Prostate gland (tissue), 2 donors: ENCODE results near the gene ZDHHC23. TPM values are rescaled to one million over a fixed set of nuclear protein-coding genes. Genes with fewer than 3 reads are reported as not detected.

Source experiments
- DNase-seq: peaks from one replicate; pipeline ENCODE4 v3.0.0-alpha.2; 2019; ENCODE audit warnings: low spot score
- H3K27ac ChIP-seq, 2 donors: fragments of 200-600 bp; sonication (generic); 2 replicates each; pipeline ENCODE4 v1.5.1; 2017 to 2019
- H3K27me3 ChIP-seq: fragments of 200-600 bp; sonication (generic); replicated peaks from 2 replicates; pipeline ENCODE4 v1.5.1; 2019; ENCODE audit not compliant: insufficient read depth
- H3K36me3 ChIP-seq, 2 donors: fragments of 200-600 bp; sonication (generic); 1 replicate in 1 of 2; 2 replicates in 1 of 2; pipeline versions ENCODE4 v1.5.1 to v1.8.1; 2017 to 2019
- H3K4me1 ChIP-seq: fragments of 200-600 bp; sonication (generic); replicated peaks from 2 replicates; pipeline ENCODE4 v1.5.1; 2019
- H3K4me3 ChIP-seq, 2 donors: fragments of 200-600 bp; sonication (generic); 2 replicates each; pipeline ENCODE4 v1.5.1; 2017 to 2019
- H3K9me3 ChIP-seq: fragments of 200-600 bp; sonication (generic); 2 replicates; pipeline ENCODE4 v1.5.1; 2017
- CTCF ChIP-seq, 4 experiments: fragments of 200-600 bp in 2 of 4; fragments of 450-650 bp in 2 of 4; sonication (generic) in 2 of 4; IDR thresholded peaks; 1 replicate in 3 of 4; 2 replicates in 1 of 4; pipeline ENCODE4 v1.5.1; 2016 to 2019; ENCODE audit warnings: antibody characterized with exemption in 4 of 4, mild to moderate bottlenecking in 2 of 4, moderate library complexity in 2 of 4
- POLR2A ChIP-seq: fragments of 450-650 bp; IDR thresholded peaks from one replicate; pipeline ENCODE4 v1.6.1; 2016; ENCODE audit warnings: antibody characterized with exemption, mild to moderate bottlenecking
- POLR2AphosphoS5 ChIP-seq: sonication (generic); formaldehyde crosslinking; IDR thresholded peaks from one replicate; pipeline ENCODE4 v1.6.1; 2017; ENCODE audit warnings: antibody characterized with exemption
- WGBS: methylation state at CpG from one replicate; pipeline ENCODE4 v1.1.5; 2018; 5-methylcytosine and 5-hydroxymethylcytosine counted together
- intact Hi-C: fragments of 100-400 bp; cut with DNase I; formaldehyde crosslinking; loops from one replicate; pipeline ENCODE4 v1.14.2; 2022
- total RNA-seq, 2 donors: library from RNA; depleted of rRNA; stranded (reverse); fragments of >200 nt; gene quantifications; one replicate each; pipeline ENCODE4 v1.1.0, GENCODE V29; 2016

Gene ZDHHC23
- total RNA-seq, 2 donors from 2014 or later, result 4.2 to 10.1 TPM

- H3K4me1 ChIP-seq, result no peaks in the 10 kb centered on the region
- H3K27ac ChIP-seq, result peak overlapping the region in 1 of 2 donors; percentile 29
- intact Hi-C loops, result loop anchor here (5.0 kb wide), 1 partner anchor 75 kb away; the partner anchor contains the start of gene GRAMD1C
- peak; percentile 64 for DNase-seq
- H3K4me3 ChIP-seq, result no peak overlapping the region
- no peaks in the 10 kb centered on the region for H3K9me3 ChIP-seq
- H3K36me3 ChIP-seq, result no peaks in the 10 kb centered on the region
- WGBS, result 60% methylated on average over 3 of the region's 3 CpGs
- H3K27me3 ChIP-seq, result no peaks in the 10 kb centered on the region
- TF ChIP-seq POLR2AphosphoS5 (peak; percentile 56), POLR2A (no peak), CTCF (IDR thresholded peaks at IDR 0.05) (peak in 3 of 4 experiments; percentile 71 to 82 (median 76))
These were observed 35.1 kb upstream of the ZDHHC23 start for GRCh38 chr3:113912552-113913236.

DNA sequence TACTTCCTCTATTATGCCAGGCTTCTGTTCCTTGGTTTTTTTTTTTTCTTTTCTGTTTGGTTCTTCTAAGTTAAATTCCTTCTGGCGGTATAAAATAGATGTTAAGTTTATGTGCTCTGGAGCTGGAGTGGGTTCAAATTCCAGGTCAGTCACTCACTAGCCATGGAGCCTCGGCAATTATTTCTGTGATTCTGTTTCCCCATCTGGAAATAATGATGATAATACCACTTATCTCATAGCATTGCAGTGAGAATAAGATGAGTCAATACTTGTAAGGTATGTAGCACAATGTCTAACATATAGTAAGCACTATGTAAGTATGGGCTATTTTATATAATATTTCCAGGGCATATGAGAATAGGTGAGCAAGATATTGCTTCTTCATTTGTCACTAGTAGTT is 33.2 kb upstream of the ZDHHC23 start:
- intact Hi-C loops, result loop anchor here (5.0 kb wide), 1 partner anchor 77 kb away; the partner anchor contains the start of gene GRAMD1C
- Histone ChIP-seq H3K4me1 (no peaks in the 10 kb centered on the region), H3K4me3 (no peak overlapping the region), H3K36me3 (no peaks in the 10 kb centered on the region), H3K27me3 (no peaks in the 10 kb centered on the region), H3K27ac (no peak overlapping the region), H3K9me3 (no peaks in the 10 kb centered on the region)
- no peak for DNase-seq
- 45% methylated on average over 2 of the region's 2 CpGs for WGBS
- TF ChIP-seq POLR2AphosphoS5 (no peak), POLR2A (no peak), CTCF (IDR thresholded peaks at IDR 0.05) (no peak)

DNA sequence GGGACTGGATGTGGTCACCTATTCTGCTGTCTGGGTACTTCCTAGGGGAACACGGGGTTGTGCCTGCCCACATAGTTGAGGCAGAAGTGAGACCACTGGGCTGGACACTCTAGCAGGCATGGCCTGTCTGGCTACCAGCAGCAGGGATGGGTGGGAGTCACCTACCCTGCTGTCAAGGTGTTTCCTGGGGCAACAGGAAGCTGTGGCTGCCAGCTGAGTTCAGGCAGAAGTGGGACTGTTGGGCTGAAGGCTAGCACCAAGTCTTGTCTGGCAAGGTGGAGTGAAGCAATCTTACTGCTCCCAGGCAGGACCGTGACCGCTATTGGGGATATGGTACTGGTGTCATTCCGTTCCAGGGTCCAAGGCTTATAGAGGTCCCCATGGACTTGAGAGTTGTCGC is 20.3 kb upstream of the ZDHHC23 start:
- WGBS, result 84% methylated on average over 5 of the region's 5 CpGs
- TF ChIP-seq CTCF (IDR thresholded peaks at IDR 0.05) (no peak), POLR2AphosphoS5 (no peak), POLR2A (no peak)
- no peaks in the 10 kb centered on the region for H3K4me1 ChIP-seq
- no peak overlapping the region for H3K4me3 ChIP-seq
- no peaks in the 10 kb centered on the region for H3K27me3 ChIP-seq
- intact Hi-C loops, result no loop called here
- H3K27ac ChIP-seq, result no peak overlapping the region
- no peak for DNase-seq
- H3K36me3 ChIP-seq, result no peaks in the 10 kb centered on the region
- no peaks in the 10 kb centered on the region for H3K9me3 ChIP-seq

- Histone ChIP-seq H3K4me3 (peak overlapping the region; percentile 69 to 79), H3K9me3 (no peaks in the 10 kb centered on the region), H3K36me3 (no peaks in the 10 kb centered on the region), H3K4me1 (no peaks in the 10 kb centered on the region), H3K27ac (peak overlapping the region in 1 of 2 donors; percentile 72), H3K27me3 (no peaks in the 10 kb centered on the region)
- 71% methylated on average over 7 of the region's 7 CpGs for WGBS
- TF ChIP-seq POLR2AphosphoS5 (no peak), CTCF (IDR thresholded peaks at IDR 0.05) (no peak), POLR2A (no peak)
- no peak for DNase-seq
- intact Hi-C loops, result no loop called here
These were observed 982 bp upstream of the ZDHHC23 start for GRCh38 chr3:113946831-113947230.
